GM21423 (cell line): ENCODE measurements around the gene ZNRF1.
A peak's percentile ranks its signal among the peaks of the same experiment; 100 is the strongest.
"Not testable (repeated sequence)": the region's sequence is repeated elsewhere in the genome, so short reads cannot be mapped to it uniquely, and the experiment has no call there.

ENCODE experiments used
- ATAC-seq: cut with Tn5 transposase; IDR thresholded peaks from one replicate; pipeline ENCODE4 v1.9.1; 2021; ENCODE audit warnings: mild to moderate bottlenecking, moderate library complexity; ENCODE audit not compliant: unreplicated experiment

The ZNRF1 gene

GRCh38 chr16:74998481-74999218, at the start of gene ZNRF1:
TSS of gene ZNRF1 (plus strand) at chr16:74999024. CDS start at chr16:74999672, 648 bp downstream.
- ATAC-seq: peak; percentile 67

GRCh38 chr16:74949309-74949708, 49.5 kb upstream of the ZNRF1 start:
- ATAC-seq: no peak

GRCh38 chr16:74950511-74950910, 48.3 kb upstream of the ZNRF1 start:
- ATAC-seq: no peak

GRCh38 chr16:74951206-74951605, 47.6 kb upstream of the ZNRF1 start:
- no peak for ATAC-seq

- ATAC-seq: no peak
These were observed 47.1 kb upstream of the ZNRF1 start for GRCh38 chr16:74951681-74952080.

GRCh38 chr16:74954763-74955162, 44.1 kb upstream of the ZNRF1 start:
- no peak for ATAC-seq

GRCh38 chr16:74973304-74973703, 25.5 kb upstream of the ZNRF1 start:
- no peak for ATAC-seq

- ATAC-seq: no peak
These were observed 23.2 kb upstream of the ZNRF1 start for GRCh38 chr16:74975591-74975990.

GRCh38 chr16:74982256-74982655, 16.6 kb upstream of the ZNRF1 start:
- no peak for ATAC-seq

- ATAC-seq: no peak
These were observed 14.7 kb upstream of the ZNRF1 start for GRCh38 chr16:74984194-74984528.

- peak; percentile 100 for ATAC-seq
These were observed 14.1 kb upstream of the ZNRF1 start, which contains the start of gene WDR59 for GRCh38 chr16:74984529-74985296. TSS of gene WDR59 (minus strand) at chr16:74985123. CDS start at chr16:74985017, 106 bp downstream.

GRCh38 chr16:74987027-74987681, 11.7 kb upstream of the ZNRF1 start:
- ATAC-seq: no peak

- not testable (repeated sequence) for ATAC-seq
These were observed 9.0 kb upstream of the ZNRF1 start for GRCh38 chr16:74989864-74990263.

GRCh38 chr16:74990832-74991231, 8.0 kb upstream of the ZNRF1 start:
- no peak for ATAC-seq

- ATAC-seq: no peak
These were observed 7.6 kb upstream of the ZNRF1 start for GRCh38 chr16:74991268-74991592.

GRCh38 chr16:74991593-74992403, 7.0 kb upstream of the ZNRF1 start:
- ATAC-seq: no peak

- no peak for ATAC-seq
These were observed 2.8 kb upstream of the ZNRF1 start for GRCh38 chr16:74995986-74996385.

GRCh38 chr16:74997042-74997491, 1.8 kb upstream of the ZNRF1 start:
- no peak for ATAC-seq

GRCh38 chr16:74999219-74999608, 390 bp downstream of the ZNRF1 start:
- peak; percentile 29 for ATAC-seq

GRCh38 chr16:74999609-75000480, 1.0 kb downstream of the ZNRF1 start:
- peak; percentile 36 for ATAC-seq
